HEK293 (cell line): Measurements from ENCODE around the gene ASIC1.

Experiments used
- CTCF ChIA-PET: fragments of 350-600 bp; formaldehyde crosslinking; extraction: SDS; loops from one replicate; lab custom pipeline; 2021; ENCODE audit warnings: antibody characterized with exemption; lab: Yijun Ruan, JAX
- POLR2A ChIA-PET: fragments of 300-600 bp; formaldehyde crosslinking; extraction: SDS; loops from one replicate; lab custom pipeline; 2020; ENCODE audit warnings: antibody characterized with exemption, inconsistent platforms; lab: Yijun Ruan, JAX
- H3K27ac ChIP-seq: fragments of 200-500 bp; sonication (Bioruptor generic); 2 replicates; pipeline ENCODE4 v1.5.1; 2014; ENCODE audit warnings: low read depth, low read length, control low read depth, inconsistent platforms; ENCODE audit errors: extremely low read depth
- H3K36me3 ChIP-seq, 2 experiments: fragments of 200-500 bp in 1 of 2; sonication (Bioruptor generic) in 1 of 2; 1 replicate in 1 of 2; 2 replicates in 1 of 2; pipeline ENCODE4 v1.5.1; 2014 to 2017; ENCODE audit warnings: inconsistent platforms in 2 of 2, low read length in 2 of 2; ENCODE audit not compliant: control insufficient read depth in 2 of 2, insufficient read depth in 1 of 2
- H3K4me1 ChIP-seq: fragments of 200-500 bp; sonication (Bioruptor generic); 2 replicates; pipeline ENCODE4 v1.5.1; 2014; ENCODE audit warnings: mild to moderate bottlenecking, low read length, inconsistent platforms; ENCODE audit not compliant: control insufficient read depth, insufficient read depth
- H3K4me3 ChIP-seq: 2 replicates; pipeline ENCODE4 v1.5.1; 2011; ENCODE audit warnings: low read depth, mild to moderate bottlenecking, control low read depth, low read length, moderate library complexity
- H3K9me3 ChIP-seq: fragments of 200-500 bp; sonication (Bioruptor generic); 2 replicates; pipeline ENCODE4 v1.5.1; 2014; ENCODE audit warnings: low read depth, low read length, inconsistent platforms; ENCODE audit not compliant: control insufficient read depth, insufficient read depth
- OVOL3 ChIP-seq: fragments of 450-650 bp; formaldehyde crosslinking; IDR thresholded peaks from 2 replicates; pipeline ENCODE4 v1.5.1; 2016; ENCODE audit warnings: missing biosample characterization, missing genetic modification characterization
- PRDM1 ChIP-seq: fragments of 450-650 bp; formaldehyde crosslinking; IDR thresholded peaks from 2 replicates; pipeline ENCODE4; 2016; ENCODE audit warnings: missing biosample characterization, missing genetic modification characterization
- YY2 ChIP-seq: fragments of 450-650 bp; formaldehyde crosslinking; IDR thresholded peaks from 2 replicates; pipeline ENCODE4 v1.5.1; 2016; ENCODE audit warnings: missing biosample characterization, missing genetic modification characterization
- ZBTB7A ChIP-seq: fragments of 450-650 bp; formaldehyde crosslinking; IDR thresholded peaks from 2 replicates; pipeline ENCODE4 v1.5.1; 2016; ENCODE audit warnings: low read depth, missing biosample characterization, missing genetic modification characterization
- ZEB2 ChIP-seq: fragments of 450-650 bp; formaldehyde crosslinking; IDR thresholded peaks from 2 replicates; pipeline ENCODE4 v1.5.1; 2016; ENCODE audit warnings: missing biosample characterization, missing genetic modification characterization
- ZFP37 ChIP-seq: fragments of 450-650 bp; formaldehyde crosslinking; IDR thresholded peaks from 2 replicates; pipeline ENCODE4 v1.5.1; 2016; ENCODE audit warnings: missing biosample characterization, missing genetic modification characterization
- ZFP41 ChIP-seq: fragments of 450-650 bp; formaldehyde crosslinking; IDR thresholded peaks from 2 replicates; pipeline ENCODE4 v1.5.1; 2016; ENCODE audit warnings: missing biosample characterization, missing genetic modification characterization, borderline replicate concordance
- ZNF341 ChIP-seq: fragments of 450-650 bp; formaldehyde crosslinking; IDR thresholded peaks from 2 replicates; pipeline ENCODE4; 2016; ENCODE audit warnings: low read depth, missing biosample characterization, missing genetic modification characterization
- ZNF391 ChIP-seq: fragments of 450-650 bp; formaldehyde crosslinking; IDR thresholded peaks from 2 replicates; pipeline ENCODE4 v1.5.1; 2016; ENCODE audit warnings: low read depth, missing biosample characterization, missing genetic modification characterization, borderline replicate concordance
- ZNF596 ChIP-seq: fragments of 450-650 bp; IDR thresholded peaks from 2 replicates; pipeline ENCODE4 v1.5.0; 2018; ENCODE audit warnings: missing biosample characterization, mild to moderate bottlenecking, missing genetic modification characterization, moderate library complexity
- ZNF610 ChIP-seq: fragments of 450-650 bp; formaldehyde crosslinking; IDR thresholded peaks from 2 replicates; pipeline ENCODE4 v1.5.1; 2016; ENCODE audit warnings: missing biosample characterization, missing genetic modification characterization, borderline replicate concordance
- ZNF654 ChIP-seq: fragments of 450-650 bp; formaldehyde crosslinking; IDR thresholded peaks from 2 replicates; pipeline ENCODE4 v1.5.1; 2016; ENCODE audit warnings: low read depth, missing biosample characterization, missing genetic modification characterization
- ZNF701 ChIP-seq: fragments of 450-650 bp; formaldehyde crosslinking; IDR thresholded peaks from 2 replicates; pipeline ENCODE4 v1.5.1; 2016; ENCODE audit warnings: missing biosample characterization, missing genetic modification characterization
- TF ChIP-seq, protein P1 (sequence below): fragments of 450-650 bp; formaldehyde crosslinking; IDR thresholded peaks from 2 replicates; pipeline ENCODE4 v1.5.1; 2016; ENCODE audit warnings: missing biosample characterization, missing genetic modification characterization, borderline replicate concordance
- TF ChIP-seq, protein P2 (sequence below): fragments of 450-650 bp; formaldehyde crosslinking; IDR thresholded peaks from 2 replicates; pipeline ENCODE4 v1.5.1; 2016; ENCODE audit warnings: missing biosample characterization, missing genetic modification characterization
- TF ChIP-seq, protein P3 (sequence below): fragments of 450-650 bp; formaldehyde crosslinking; IDR thresholded peaks from 2 replicates; pipeline ENCODE4 v1.5.1; 2016; ENCODE audit warnings: missing biosample characterization, missing genetic modification characterization
- TF ChIP-seq, protein P4 (sequence below): fragments of 450-650 bp; formaldehyde crosslinking; IDR thresholded peaks from 2 replicates; pipeline ENCODE4 v1.5.1; 2017; ENCODE audit warnings: missing biosample characterization, missing genetic modification characterization
- TF ChIP-seq, protein P5 (sequence below): fragments of 450-650 bp; formaldehyde crosslinking; IDR thresholded peaks from 2 replicates; pipeline ENCODE4 v1.5.1; 2016; ENCODE audit warnings: missing biosample characterization, missing genetic modification characterization
- TF ChIP-seq, protein P6 (sequence below): fragments of 450-650 bp; formaldehyde crosslinking; IDR thresholded peaks from 2 replicates; pipeline ENCODE4 v1.5.1; 2017; ENCODE audit warnings: missing biosample characterization, missing genetic modification characterization

The ASIC1 gene

DNA sequence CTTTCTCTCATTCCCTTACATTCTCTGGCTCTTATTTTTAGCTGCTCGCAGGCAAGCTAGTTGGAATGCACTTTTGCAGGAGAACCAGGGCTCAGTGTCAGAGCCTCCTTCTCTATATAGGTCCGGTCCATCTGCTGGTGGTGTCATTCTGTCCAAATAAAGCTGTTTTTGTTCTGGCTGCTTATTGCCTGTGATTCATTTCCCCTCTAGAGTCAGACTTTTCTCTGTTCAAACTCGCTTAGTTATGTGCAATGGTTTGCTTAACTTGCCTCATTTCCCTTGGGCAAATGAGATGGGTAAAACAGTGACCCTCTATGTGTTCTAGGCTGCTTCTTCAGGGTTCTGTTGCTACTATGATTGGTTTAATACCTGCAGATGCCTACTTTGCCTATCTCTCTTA, 30.6 kb downstream of the ASIC1 start:
- Histone ChIP-seq H3K9me3 (no peaks in the 10 kb centered on the region), H3K27ac (no peak overlapping the region), H3K4me1 (no peaks in the 10 kb centered on the region), H3K4me3 (no peak overlapping the region), H3K36me3 (peaks cover 54 to 68% of the 10 kb centered on the region in 2 experiments)
- POLR2A ChIA-PET, result interaction anchor here (0.6 to 1.2 kb wide), 2 partner anchors 24 to 56 kb away, joined by 3 to 4 read pairs; partner anchors contain the start of gene COX14
- TF ChIP-seq ZEB2 (tag by site-specific recombination) (no peak), ZNF701 (no peak), OVOL3 (no peak), ZBTB7A (no peak), PRDM1 (tag by site-specific recombination) (peak; percentile 27; the same call in 1 of the 2 replicates), ZFP37 (no peak), YY2 (no peak)
- TF ChIP-seq, protein P1, sequence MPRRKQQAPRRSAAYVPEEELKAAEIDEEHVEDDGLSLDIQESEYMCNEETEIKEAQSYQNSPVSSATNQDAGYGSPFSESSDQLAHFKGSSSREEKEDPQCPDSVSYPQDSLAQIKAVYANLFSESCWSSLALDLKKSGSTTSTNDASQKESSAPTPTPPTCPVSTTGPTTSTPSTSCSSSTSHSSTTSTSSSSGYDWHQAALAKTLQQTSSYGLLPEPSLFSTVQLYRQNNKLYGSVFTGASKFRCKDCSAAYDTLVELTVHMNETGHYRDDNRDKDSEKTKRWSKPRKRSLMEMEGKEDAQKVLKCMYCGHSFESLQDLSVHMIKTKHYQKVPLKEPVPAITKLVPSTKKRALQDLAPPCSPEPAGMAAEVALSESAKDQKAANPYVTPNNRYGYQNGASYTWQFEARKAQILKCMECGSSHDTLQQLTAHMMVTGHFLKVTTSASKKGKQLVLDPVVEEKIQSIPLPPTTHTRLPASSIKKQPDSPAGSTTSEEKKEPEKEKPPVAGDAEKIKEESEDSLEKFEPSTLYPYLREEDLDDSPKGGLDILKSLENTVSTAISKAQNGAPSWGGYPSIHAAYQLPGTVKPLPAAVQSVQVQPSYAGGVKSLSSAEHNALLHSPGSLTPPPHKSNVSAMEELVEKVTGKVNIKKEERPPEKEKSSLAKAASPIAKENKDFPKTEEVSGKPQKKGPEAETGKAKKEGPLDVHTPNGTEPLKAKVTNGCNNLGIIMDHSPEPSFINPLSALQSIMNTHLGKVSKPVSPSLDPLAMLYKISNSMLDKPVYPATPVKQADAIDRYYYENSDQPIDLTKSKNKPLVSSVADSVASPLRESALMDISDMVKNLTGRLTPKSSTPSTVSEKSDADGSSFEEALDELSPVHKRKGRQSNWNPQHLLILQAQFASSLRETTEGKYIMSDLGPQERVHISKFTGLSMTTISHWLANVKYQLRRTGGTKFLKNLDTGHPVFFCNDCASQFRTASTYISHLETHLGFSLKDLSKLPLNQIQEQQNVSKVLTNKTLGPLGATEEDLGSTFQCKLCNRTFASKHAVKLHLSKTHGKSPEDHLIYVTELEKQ (tag by site-specific recombination), result no peak
- TF ChIP-seq, protein P2, sequence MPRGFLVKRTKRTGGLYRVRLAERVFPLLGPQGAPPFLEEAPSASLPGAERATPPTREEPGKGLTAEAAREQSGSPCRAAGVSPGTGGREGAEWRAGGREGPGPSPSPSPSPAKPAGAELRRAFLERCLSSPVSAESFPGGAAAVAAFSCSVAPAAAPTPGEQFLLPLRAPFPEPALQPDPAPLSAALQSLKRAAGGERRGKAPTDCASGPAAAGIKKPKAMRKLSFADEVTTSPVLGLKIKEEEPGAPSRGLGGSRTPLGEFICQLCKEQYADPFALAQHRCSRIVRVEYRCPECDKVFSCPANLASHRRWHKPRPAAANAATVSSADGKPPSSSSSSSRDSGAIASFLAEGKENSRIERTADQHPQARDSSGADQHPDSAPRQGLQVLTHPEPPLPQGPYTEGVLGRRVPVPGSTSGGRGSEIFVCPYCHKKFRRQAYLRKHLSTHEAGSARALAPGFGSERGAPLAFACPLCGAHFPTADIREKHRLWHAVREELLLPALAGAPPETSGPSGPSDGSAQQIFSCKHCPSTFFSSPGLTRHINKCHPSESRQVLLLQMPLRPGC (tag by site-specific recombination), result no peak
- CTCF ChIA-PET, result interaction anchor here (0.6 to 3.5 kb wide), 18 partner anchors 9 to 643 kb away, joined by 3 to 53 read pairs (median 4); partner anchors contain the start of genes COX14 and GPD1

DNA sequence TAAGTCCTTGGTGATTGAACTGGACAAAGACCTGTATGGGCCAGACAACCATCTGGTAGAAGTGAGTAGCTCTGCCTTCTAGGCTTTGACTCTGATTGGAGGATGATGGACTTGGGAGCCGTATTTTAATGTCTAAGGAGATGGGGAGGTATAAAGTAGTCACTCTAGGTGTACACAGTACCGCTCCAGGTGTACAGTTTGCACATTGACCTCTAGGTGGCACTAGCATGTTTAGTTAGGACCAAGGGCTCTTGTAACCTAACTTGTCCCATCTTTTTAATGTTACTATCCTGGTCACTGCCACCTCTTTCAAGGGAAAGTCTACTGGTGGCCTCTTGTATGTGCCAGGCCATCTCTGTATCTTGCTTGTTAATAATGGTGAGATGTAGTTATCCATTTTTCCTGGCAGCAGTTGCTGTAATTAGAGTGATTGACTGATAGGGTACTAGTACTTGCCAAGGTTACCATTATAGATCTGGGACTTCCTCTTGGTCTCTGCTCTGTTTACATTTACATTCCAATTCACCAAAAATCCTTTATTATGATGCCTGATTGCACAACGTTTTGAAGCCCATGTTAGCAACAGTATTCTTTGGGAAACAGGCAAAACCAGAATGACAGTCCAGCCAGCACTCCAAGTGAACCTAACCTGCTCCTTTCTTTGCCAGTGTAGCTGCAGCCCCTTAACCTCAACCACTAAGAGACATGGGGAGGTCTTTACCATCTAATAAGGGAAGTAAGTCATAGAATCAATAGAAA, 31.4 kb downstream of the ASIC1 start:
- ChIA-PET CTCF (interaction anchor here (0.7 to 3.5 kb wide), 21 partner anchors 8 to 642 kb away, joined by 3 to 53 read pairs (median 4); partner anchors contain the start of genes COX14 and GPD1), POLR2A (interaction anchor here (1.2 kb wide), 1 partner anchor 24 kb away, joined by 4 read pairs; the partner anchor contains the start of gene COX14)
- Histone ChIP-seq H3K27ac (no peak overlapping the region), H3K4me1 (no peaks in the 10 kb centered on the region), H3K36me3 (peaks cover 62 to 75% of the 10 kb centered on the region in 2 experiments), H3K4me3 (no peak overlapping the region), H3K9me3 (no peaks in the 10 kb centered on the region)
- TF ChIP-seq, protein P3, sequence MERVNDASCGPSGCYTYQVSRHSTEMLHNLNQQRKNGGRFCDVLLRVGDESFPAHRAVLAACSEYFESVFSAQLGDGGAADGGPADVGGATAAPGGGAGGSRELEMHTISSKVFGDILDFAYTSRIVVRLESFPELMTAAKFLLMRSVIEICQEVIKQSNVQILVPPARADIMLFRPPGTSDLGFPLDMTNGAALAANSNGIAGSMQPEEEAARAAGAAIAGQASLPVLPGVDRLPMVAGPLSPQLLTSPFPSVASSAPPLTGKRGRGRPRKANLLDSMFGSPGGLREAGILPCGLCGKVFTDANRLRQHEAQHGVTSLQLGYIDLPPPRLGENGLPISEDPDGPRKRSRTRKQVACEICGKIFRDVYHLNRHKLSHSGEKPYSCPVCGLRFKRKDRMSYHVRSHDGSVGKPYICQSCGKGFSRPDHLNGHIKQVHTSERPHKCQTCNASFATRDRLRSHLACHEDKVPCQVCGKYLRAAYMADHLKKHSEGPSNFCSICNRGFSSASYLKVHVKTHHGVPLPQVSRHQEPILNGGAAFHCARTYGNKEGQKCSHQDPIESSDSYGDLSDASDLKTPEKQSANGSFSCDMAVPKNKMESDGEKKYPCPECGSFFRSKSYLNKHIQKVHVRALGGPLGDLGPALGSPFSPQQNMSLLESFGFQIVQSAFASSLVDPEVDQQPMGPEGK (tag by site-specific recombination), result no peak
- peak; percentile 66 for TF ChIP-seq ZNF654
- TF ChIP-seq, protein P2 (tag by site-specific recombination), result no peak
- no peak for TF ChIP-seq ZNF341 (tag by site-specific recombination)
- no peak for TF ChIP-seq ZNF610
- TF ChIP-seq ZNF596 (tag by site-specific recombination), result no peak
- peak; percentile 43; the same call in 1 of the 2 replicates for TF ChIP-seq ZEB2 (tag by site-specific recombination)
- no peak for TF ChIP-seq ZFP41 (tag by site-specific recombination)
- TF ChIP-seq, protein P4, sequence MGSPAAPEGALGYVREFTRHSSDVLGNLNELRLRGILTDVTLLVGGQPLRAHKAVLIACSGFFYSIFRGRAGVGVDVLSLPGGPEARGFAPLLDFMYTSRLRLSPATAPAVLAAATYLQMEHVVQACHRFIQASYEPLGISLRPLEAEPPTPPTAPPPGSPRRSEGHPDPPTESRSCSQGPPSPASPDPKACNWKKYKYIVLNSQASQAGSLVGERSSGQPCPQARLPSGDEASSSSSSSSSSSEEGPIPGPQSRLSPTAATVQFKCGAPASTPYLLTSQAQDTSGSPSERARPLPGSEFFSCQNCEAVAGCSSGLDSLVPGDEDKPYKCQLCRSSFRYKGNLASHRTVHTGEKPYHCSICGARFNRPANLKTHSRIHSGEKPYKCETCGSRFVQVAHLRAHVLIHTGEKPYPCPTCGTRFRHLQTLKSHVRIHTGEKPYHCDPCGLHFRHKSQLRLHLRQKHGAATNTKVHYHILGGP, result no peak
- TF ChIP-seq, protein P5, sequence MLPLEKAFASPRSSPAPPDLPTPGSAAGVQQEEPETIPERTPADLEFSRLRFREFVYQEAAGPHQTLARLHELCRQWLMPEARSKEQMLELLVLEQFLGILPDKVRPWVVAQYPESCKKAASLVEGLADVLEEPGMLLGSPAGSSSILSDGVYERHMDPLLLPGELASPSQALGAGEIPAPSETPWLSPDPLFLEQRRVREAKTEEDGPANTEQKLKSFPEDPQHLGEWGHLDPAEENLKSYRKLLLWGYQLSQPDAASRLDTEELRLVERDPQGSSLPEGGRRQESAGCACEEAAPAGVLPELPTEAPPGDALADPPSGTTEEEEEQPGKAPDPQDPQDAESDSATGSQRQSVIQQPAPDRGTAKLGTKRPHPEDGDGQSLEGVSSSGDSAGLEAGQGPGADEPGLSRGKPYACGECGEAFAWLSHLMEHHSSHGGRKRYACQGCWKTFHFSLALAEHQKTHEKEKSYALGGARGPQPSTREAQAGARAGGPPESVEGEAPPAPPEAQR (tag by site-specific recombination), result no peak
- no peak for TF ChIP-seq ZNF391 (tag by site-specific recombination)
- TF ChIP-seq, protein P6, sequence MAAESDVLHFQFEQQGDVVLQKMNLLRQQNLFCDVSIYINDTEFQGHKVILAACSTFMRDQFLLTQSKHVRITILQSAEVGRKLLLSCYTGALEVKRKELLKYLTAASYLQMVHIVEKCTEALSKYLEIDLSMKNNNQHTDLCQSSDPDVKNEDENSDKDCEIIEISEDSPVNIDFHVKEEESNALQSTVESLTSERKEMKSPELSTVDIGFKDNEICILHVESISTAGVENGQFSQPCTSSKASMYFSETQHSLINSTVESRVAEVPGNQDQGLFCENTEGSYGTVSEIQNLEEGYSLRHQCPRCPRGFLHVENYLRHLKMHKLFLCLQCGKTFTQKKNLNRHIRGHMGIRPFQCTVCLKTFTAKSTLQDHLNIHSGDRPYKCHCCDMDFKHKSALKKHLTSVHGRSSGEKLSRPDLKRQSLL, result no peak
